ENCODE measurements around the gene IGDCC3. TPM values are rescaled to one million over a fixed set of nuclear protein-coding genes. Genes with fewer than 3 reads are reported as not detected.

IGDCC3 gene
- not detected in 2 replicates for total RNA-seq (2014; rRNA removed; shearing (Covaris generic))
- polyA plus RNA-seq (2014; cell fraction: nucleus; rRNA removed), result not detected in 2 replicates

DNA sequence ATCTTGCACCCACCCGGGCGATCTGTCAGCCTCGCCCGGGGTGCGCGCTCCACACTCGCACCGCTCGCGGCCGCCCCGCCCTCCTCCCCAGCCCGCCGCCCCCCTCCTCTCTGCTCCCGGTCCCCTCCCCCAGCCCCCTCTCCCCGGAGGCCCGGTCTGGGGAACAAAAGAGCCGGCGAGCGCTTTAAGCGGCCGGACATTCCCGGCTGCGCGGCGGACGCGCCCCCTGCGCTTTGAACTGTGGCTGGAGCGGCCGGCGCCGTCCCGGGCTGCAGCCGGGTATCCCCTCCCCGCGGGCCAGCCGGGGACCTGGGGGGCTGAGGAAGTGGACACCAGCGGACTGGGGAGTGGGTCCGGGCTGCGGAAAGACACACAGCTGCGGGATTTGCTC lies at the start of gene IGDCC3:
Gene IGDCC3 (minus strand): TSS at position 27 of the 391 bp plus-strand sequence. CDS start 214 bp downstream, outside the sequence.
- no peak for DNase-seq (ENCODE audit: extremely low read depth, low read depth)

DNA sequence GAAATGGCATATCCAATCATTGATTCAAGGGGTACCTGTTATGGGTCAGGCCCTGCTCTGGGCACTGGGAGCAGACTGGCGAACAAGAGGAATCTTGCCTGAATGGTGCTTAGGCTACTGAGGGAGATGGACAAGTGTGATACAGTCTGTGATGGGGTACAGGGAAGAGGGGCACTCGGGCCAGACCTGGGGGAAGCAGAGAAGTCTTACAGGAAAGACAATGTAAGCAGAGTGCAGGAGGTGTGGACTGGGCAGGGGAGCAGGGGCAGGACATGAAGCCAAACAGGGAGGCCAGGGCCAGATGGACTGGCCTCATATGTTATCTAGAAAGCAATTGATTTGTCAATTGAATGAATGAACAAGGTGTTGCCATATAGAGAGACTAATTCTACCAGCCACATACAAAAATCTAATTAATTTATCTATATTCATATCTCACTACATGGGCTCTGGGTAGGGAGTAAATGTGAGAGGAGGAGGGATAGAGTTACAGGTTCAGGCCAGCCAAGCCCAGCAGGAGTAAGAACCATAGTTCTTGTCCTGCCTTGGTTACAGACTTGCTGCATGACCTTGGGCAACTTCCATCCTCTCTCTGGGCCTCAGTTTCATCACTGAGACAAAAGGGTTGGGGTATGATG lies 48.5 kb upstream of the IGDCC3 start:
- DNase-seq (ENCODE audit: extremely low read depth, low read depth), result no peak

DNA sequence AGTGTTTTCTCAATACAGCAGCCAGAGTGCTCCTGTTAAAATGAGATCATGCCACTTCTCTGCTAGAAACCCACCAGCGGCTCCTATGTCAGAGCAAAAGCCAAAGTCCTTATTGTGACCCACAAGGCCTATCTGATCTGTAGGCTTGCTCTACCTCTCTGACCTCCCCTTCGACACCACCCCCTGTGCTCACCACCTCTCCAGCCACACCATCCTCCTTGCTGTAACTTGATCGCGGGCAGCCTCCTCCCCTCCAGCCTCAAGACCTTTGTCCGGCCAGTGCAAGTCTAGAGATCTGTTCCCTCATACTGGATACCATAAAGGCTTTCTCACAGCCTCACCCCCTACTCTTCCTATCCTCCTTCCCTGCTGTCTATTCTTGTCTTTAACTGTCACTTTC lies 46.9 kb upstream of the IGDCC3 start:
- DNase-seq (ENCODE audit: extremely low read depth, low read depth), result no peak

DNA sequence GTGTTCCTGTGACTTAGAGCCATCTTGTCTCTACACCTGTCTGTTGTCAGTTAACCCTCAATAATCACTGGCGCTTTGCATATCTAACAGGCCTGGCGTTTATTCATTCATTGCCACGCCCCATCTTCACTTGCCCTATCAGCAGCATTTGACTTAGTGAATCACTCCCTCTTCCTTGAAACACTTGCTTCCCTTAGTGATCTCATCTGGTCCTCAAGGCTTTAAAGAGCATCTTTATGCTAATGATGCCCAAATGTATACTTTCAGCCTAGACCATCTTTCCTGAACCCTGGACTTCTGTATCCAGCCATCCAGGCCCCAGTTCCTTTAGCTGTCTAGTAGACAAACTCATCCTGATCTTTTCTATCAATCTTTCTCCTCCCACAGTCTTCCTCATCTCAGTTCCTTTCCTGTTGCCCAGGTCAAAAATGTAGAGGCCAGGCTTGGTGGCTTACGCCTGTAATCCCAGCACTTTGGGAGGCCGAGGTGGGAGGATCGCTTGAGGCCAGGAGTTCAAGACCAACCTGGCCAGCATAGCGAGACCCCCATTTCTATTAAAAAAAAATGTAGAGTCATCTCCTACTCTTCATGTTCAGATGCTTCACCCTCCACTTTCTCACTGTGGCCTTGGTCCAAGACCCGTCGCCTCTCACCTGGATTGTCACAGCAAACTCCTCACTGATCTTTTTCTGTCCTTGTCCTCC lies 46.3 kb upstream of the IGDCC3 start:
- DNase-seq (ENCODE audit: extremely low read depth, low read depth), result no peak

DNA sequence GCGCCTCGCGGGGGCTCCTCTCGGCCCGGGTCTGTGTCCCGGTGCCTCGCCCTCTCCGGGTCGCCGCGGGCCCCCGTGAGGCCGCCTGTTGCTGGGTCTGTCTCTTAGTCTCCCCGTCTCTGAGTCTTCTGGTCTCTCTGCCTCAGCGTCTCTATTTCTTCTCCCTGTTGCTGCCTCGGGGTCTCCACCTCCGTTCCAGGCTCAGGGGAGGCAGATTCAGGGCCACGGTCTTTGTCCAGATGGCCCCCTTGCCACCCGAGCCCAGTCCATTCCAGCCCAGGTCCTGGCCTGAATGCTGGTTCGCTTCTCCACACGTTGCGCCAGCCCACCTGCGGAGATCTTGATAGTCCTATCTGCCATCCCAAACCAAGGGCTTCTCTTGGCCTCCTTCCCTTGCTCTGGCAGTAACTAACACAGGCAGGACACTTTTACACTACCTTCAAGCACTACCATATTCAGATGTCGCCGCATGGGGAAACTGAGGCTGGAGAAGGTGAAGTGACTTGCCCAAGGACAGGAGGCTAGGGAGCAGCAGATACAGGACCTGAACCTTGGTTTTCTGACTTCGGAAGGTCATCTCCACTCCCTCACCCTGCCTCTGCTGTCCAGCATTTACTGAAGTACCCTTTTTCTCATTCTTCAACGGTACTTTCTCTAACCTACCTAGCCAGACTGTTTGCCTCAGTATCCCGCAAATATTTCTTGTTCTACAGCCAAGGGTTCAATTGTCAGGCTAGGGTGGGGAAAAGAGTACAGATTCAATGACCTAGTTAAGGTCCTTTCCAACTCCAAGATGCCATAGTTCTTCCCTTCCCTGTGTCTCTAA lies 45.6 kb upstream of the IGDCC3 start:
- DNase-seq (ENCODE audit: extremely low read depth, low read depth), result no peak

DNA sequence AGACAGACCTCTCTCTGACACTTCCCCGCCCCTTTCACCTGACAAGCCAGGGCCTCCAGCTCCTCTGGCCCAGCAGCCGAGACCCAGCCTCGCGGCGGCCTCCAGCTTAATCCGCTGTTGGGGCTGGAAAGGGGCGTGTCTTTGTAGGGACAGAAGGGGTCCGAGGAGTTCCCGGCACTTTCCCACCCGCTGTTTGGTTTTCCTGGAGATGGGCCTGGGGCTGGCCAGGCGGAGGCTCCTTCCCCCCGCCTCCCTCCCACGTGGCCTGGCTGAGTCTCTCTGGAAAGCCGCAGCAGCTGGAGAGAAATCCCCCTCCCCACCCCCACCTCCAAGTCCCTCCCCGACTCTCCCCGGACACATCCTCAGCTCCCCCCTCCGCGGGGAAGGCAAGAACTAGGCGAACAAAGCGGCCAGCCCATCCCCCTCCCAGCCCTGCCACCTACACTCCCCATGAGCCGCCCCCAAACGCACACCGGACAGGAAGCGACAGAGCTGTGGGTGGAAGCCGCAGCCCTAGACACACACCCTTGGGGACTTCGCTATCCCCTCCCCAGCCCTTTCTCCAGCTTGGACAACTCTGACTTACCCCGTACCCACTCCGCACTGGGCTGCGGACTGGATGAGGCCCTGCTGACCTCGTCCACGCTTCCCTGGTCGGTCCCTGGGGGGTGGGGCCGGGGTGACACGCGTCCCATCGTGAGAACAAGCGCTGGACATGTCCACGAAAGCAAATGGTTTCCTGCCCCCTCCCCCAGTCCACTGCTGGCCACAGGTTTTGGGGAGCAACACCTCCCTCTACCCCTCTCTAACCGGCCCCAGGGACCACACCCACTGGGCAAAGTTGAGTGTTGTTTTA lies 43.8 kb upstream of the IGDCC3 start:
- no peak for DNase-seq (ENCODE audit: extremely low read depth, low read depth)

DNA sequence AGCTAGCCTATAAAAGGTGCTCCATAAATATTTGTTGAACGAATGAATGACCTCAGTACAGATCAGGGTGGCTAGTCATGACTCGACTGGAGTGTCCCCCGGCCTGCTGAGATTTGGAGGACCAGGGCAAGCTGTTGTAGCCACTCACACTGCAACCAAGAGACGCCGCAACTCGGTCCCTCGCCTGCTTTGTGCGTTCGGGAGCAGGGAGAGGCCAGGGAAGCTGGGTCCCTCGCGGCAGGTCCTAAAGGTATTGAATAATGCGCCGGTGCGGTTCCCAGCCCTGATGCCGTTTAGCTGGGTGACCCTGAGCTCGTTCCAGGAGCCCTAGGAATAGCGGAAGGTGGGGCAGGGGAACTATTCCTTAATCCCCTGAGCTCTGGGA lies 43.2 kb upstream of the IGDCC3 start:
- DNase-seq (ENCODE audit: extremely low read depth, low read depth), result no peak

DNA sequence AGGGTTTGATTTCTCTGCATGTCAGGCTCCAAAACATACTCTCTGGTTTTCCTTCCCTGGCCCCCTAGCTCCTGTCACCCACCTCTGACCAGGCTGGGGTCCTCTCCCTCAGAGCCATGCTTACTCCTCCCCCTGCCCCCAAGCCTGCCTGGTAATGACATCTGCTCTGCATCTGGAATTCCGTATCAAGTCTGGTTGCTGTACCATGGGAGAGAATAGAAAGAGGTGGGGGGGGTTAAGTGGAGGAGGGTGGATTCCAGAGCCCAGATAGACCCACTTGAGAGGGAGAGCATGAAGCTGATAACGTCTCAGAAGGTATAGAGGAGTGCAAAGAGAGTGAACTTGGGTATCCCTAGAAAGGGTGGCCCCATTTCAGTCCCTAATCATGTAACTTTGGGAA lies 40.8 kb upstream of the IGDCC3 start:
- no peak for DNase-seq (ENCODE audit: extremely low read depth, low read depth)

DNA sequence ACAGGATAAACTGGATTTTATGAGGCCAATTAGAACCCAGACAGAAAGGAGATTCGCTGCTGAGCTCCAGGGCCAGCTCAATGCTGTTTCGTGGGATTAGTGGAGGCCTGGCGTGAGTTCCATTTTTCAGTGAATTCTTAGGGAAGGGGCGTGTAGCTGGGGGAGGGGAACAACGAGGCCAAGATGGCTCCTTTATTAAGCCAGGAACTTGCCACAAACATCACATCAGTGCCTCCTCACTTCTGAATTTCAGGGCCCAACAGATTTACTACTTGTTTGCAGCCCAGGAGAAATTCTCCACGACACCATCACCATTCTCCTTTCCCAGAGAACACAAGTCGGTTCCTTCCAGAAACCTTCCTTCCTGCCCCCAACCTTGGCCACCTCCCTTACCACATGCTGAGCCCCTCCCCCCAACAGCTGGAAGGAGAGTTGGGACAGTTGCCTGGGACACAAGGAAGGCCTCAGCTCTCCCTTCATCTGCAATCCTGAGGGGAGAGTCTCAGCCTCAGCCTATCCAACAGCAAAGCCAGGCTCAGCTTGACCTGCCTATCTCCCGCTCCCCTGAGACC lies 39.1 kb upstream of the IGDCC3 start:
- no peak for DNase-seq (ENCODE audit: extremely low read depth, low read depth)

DNA sequence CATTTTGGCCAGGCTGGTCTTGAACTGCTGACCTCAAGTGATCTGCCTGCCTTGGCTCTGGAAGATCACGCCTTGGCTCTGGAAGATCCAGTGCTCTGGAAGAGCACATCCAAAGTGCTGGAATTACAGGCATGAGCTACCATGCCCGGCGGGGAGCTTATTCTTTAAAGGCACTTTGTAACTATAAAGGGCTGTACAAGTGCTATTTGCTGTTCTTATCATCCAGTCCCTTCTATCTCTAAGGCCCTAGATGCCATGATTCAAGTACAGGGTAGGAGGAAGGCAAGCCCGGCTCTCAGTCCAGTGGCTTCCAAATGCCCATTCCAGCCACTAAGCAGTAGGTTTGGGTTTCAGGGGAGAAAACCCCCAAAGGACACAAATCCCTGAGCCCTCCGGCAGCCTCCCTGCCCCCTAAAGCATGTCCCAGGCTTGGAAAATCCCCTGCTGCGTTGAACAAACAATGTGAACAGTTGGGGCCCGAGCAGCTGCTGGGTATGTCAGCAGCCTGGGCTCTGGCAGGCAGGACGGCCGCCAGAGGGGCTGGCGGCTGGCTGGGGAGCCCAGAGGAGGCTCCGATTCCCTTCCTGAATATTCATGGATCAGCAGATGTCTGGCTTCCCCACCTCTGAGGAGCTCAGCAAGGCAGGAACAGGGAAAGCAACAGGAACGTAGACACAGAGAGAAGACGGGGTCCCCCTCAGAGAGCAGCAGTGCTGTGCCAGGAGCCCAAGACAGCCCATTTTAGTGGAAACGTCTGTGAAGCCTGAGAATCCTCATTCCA lies 37.2 kb upstream of the IGDCC3 start:
- no peak for DNase-seq (ENCODE audit: extremely low read depth, low read depth)

DNA sequence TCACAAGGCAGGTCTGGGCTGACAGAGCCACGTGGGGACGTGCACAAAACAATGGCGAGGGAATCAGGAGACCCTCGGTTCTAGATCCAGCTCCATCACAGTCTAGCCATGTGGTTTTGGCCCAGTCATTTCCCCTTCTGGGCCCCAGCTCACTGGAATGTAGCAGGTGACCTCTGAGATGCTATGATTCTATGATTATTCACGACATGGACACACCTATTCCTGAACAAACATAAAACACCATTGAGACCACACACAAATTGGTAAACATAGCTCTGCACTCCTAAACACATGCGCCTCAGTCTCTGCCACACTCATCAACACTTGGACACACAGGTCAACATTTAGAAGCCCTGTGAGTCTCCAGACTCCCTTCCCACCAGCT lies 36.0 kb upstream of the IGDCC3 start:
- DNase-seq (ENCODE audit: extremely low read depth, low read depth), result no peak

DNA sequence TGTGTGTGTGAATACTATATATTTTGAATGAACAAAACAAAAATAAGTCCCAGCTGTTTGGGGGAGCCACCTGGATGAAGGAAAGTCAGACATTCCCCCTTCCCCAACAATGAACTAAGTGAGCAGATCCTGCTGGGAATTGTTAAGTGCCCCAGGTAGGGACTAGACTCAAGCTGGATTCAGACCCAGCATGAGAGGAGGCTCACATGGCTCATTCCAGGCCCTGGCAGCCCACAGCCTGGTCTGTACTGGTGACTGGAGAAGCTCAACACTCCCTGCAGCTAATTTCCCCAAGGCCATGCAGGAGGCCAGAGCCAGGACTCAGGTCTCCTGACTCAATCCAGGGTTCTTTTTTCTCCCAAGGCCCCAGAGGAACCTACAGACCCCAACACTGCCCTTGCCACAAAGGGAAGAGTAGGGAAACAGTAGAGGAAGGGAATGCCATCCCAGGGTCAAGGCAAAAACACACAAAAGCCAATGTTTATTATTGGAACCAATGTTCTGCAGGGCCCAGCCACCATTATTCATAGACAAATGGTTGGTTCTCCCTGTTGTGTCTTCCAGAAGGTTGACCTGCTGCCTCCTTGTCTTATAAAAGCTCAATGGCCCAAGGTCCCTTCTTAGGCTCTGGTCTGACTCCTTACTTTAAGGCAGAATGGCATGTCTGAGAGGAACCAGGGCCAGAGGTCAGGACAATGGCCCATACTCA lies 35.4 kb upstream of the IGDCC3 start:
- DNase-seq (ENCODE audit: extremely low read depth, low read depth), result no peak

DNA sequence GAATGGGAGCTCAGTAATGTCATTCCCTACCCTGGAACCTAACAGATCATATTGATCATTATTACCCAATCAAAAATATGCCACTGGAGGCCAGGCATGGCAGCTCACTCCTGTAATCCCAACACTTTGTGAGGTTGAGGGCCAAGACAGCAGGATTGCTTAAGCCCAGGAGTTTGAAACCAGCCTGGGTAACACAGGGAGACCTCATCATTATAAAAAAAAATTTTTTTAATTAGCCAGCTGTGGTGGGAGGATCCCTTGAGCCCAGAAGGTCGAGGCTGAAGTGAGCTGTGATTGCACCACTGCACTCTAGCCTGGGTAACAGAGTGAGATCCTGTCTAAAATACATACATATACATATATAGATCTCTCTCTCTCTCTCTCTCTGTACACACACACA lies 34.8 kb upstream of the IGDCC3 start:
- no peak for DNase-seq (ENCODE audit: extremely low read depth, low read depth)

DNA sequence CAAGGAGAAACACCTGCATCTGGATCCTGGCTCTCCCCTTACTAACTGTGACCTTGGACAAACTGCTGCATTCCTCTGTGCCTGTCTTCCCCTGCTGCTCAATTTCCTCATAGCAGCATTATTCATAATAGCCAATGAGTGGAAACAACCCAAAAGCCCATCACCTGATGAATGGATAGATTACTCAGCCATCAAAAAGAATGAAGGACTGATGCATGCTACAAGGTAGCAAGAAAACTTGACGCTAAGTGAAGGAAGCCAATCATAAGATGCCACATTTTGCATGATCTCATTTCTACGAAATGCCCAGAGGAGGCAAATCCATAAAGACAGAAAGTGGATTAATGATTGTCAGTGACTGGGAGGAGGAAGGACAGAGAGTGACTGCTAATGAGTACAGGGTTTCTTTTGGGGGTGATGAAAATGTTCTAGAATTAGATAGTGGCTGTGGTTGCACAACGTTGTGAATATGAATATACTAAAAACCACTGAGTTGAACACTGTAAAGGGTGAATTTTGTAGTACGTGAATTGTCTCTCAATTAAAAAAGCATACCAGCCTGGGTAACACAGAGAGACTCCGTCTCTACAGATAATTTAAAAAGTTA lies 33.8 kb upstream of the IGDCC3 start:
- DNase-seq (ENCODE audit: extremely low read depth, low read depth), result no peak

DNA sequence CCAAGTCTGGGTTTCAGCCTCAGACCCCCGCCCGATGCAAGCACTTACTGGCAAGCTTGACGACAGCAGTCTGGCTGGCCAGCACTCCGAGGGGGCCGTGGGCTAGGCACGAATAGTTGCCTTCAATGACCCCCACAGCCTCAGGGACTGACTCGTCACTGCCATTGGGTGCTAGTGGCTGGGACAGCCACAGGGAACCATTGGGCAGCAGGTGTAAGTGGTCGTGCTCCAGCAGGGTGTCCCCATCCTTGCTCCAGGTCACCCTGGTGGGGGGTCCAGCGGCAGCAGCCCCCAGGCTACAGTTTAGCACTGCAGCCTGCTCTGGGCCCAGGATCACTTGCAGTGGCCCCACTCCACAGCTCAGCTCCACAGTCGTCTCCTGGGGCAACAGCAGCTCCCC lies 33.2 kb upstream of the IGDCC3 start:
- DNase-seq (ENCODE audit: extremely low read depth, low read depth), result no peak

DNA sequence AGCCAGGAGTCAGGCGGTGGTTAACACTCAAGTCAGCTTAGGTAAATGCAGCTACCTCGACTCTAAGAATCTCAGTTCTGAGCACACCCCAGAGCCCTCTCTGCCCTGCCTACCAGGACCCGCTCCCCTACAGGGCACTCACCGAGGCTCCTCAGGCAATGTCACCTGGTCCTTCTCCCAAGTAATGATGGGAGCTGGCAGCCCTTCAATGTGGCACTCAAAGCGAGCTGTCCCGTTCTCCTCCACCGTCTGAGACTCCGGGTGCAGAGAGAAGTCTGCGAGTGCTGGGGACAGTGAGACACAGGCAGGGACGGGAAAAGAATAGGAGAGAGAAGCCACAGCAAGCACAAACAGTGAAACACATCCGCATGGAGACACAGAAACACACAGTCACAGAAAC lies 32.2 kb upstream of the IGDCC3 start:
- no peak for DNase-seq (ENCODE audit: extremely low read depth, low read depth)

DNA sequence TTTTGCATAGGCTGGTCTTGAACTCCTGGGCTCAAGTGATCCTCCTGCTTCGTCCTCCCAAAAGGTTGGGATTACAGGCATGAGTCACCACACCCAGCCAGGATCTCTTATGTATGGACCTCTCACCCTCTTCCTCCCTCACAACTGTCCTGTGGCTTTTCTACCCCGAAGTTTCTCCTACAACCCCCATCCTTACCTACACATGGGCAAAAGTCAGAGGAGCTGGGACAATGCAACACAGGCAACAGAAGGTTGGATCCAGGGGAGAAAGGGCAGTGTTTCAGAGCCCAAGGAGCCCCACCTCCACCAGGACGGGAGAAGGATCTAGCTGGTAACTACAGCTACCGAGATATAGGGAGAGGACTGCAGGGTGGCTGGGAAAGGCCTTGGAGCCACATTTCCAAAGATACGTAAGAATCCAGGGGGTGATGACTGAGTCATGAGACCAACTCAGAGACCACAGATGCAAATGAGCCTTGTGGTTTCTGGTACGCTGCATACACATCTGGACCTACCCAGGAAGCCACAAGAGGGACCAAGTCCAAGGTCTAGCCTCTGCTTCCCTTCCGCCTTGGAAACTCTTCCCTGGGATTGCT lies 31.3 kb upstream of the IGDCC3 start:
- no peak for DNase-seq (ENCODE audit: extremely low read depth, low read depth)

Measured in NCI-H460 (cell line).